A549 (cell line): ENCODE measurements around the gene CWF19L2.

ENCODE experiments used
- CEBPB ChIP-seq, 2 experiments: fragments of >200 bp in 1 of 2; sonication (Bioruptor Twin) in 1 of 2; formaldehyde crosslinking in 1 of 2; IDR thresholded peaks; 2 replicates each; pipeline ENCODE4 v1.6.1; 2012 to 2016
- CHD4 ChIP-seq: fragments of 200-600 bp; sonication (generic); IDR thresholded peaks from 2 replicates; pipeline ENCODE4 v1.6.1; 2016; ENCODE audit warnings: antibody characterized with exemption, mild to moderate bottlenecking, borderline replicate concordance
- EP300 ChIP-seq, 2 experiments: fragments of >200 bp; sonication (Bioruptor Twin); formaldehyde crosslinking; IDR thresholded peaks; 2 replicates in 1 of 2; 3 replicates in 1 of 2; pipeline ENCODE4 v1.6.1; 2016 to 2017
- ESRRA ChIP-seq: fragments of 150-350 bp; IDR thresholded peaks from 2 replicates; pipeline ENCODE4 v1.6.1; 2014; ENCODE audit warnings: mild to moderate bottlenecking, low read length, borderline replicate concordance
- JUN ChIP-seq, 2 experiments: fragments of >200 bp; sonication (Bioruptor Twin); formaldehyde crosslinking; IDR thresholded peaks; 2 replicates in 1 of 2; 3 replicates in 1 of 2; pipeline ENCODE4 v1.6.1; 2016 to 2017
- JUNB ChIP-seq: fragments of >200 bp; sonication (Bioruptor Twin); formaldehyde crosslinking; IDR thresholded peaks from 2 replicates; pipeline ENCODE4 v1.6.1; 2016
- KDM1A ChIP-seq: fragments of 200-600 bp; sonication (generic); IDR thresholded peaks from 2 replicates; pipeline ENCODE4 v1.6.1; 2016; ENCODE audit warnings: low read depth, mild to moderate bottlenecking
- KDM5A ChIP-seq: fragments of 200-600 bp; sonication (generic); IDR thresholded peaks from 2 replicates; pipeline ENCODE4 v1.6.1; 2016; ENCODE audit warnings: antibody characterized with exemption, mild to moderate bottlenecking
- MAFK ChIP-seq: fragments of 450-650 bp; IDR thresholded peaks from 2 replicates; pipeline ENCODE4 v1.6.1; 2014; ENCODE audit not compliant: partially characterized antibody
- RAD21 ChIP-seq, 2 experiments: fragments of >200 bp in 1 of 2; sonication (Bioruptor Twin) in 1 of 2; formaldehyde crosslinking in 1 of 2; IDR thresholded peaks in 1 of 2; conservative IDR thresholded peaks in 1 of 2; 2 replicates in 1 of 2; 3 replicates in 1 of 2; pipeline ENCODE4 v1.6.1; 2012 to 2018; ENCODE audit warnings: inconsistent platforms in 1 of 2
- SMC3 ChIP-seq: fragments of >200 bp; sonication (Bioruptor Twin); formaldehyde crosslinking; IDR thresholded peaks from 3 replicates; pipeline ENCODE4 v1.6.1; 2018; ENCODE audit warnings: inconsistent platforms
- TF ChIP-seq, protein P1 (sequence below): fragments of >200 bp; sonication (Bioruptor Twin); formaldehyde crosslinking; IDR thresholded peaks from 3 replicates; pipeline ENCODE4 v1.5.1; 2016
- TF ChIP-seq, protein P2 (sequence below): IDR thresholded peaks from 2 replicates; pipeline ENCODE4 v1.6.1; 2012
- TF ChIP-seq, protein P3 (sequence below): fragments of 200-600 bp; sonication (generic); IDR thresholded peaks from 2 replicates; pipeline ENCODE4 v1.6.1; 2016; ENCODE audit warnings: antibody characterized with exemption, mild to moderate bottlenecking, moderate library complexity

DNA sequence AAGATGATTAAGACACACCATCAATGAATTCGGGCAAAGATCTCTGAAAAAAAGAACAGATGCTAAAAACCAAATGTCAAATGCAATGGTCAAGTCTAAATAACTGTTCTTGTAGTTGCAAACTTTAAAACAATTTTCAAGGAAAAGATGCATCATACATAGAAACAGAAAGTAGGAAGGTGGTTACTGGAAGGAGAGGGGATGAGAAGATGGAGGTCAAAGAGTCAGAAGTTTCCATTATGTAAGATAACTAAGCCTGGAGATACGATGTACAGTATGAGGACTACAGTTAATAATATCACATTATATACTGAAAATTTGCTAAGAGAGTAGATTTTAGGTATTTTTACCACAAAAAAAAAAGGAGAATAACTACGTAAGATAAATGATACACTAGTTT lies 27.1 kb downstream of the CWF19L2 start:
- TF ChIP-seq, protein P1, sequence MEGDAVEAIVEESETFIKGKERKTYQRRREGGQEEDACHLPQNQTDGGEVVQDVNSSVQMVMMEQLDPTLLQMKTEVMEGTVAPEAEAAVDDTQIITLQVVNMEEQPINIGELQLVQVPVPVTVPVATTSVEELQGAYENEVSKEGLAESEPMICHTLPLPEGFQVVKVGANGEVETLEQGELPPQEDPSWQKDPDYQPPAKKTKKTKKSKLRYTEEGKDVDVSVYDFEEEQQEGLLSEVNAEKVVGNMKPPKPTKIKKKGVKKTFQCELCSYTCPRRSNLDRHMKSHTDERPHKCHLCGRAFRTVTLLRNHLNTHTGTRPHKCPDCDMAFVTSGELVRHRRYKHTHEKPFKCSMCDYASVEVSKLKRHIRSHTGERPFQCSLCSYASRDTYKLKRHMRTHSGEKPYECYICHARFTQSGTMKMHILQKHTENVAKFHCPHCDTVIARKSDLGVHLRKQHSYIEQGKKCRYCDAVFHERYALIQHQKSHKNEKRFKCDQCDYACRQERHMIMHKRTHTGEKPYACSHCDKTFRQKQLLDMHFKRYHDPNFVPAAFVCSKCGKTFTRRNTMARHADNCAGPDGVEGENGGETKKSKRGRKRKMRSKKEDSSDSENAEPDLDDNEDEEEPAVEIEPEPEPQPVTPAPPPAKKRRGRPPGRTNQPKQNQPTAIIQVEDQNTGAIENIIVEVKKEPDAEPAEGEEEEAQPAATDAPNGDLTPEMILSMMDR = no peak
- no peak for TF ChIP-seq EP300 (IDR thresholded peaks at IDR 0.05)
- TF ChIP-seq ESRRA = no peak
- TF ChIP-seq JUNB = no peak
- TF ChIP-seq, protein P2, sequence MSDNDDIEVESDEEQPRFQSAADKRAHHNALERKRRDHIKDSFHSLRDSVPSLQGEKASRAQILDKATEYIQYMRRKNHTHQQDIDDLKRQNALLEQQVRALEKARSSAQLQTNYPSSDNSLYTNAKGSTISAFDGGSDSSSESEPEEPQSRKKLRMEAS = no peak
- TF ChIP-seq SMC3 = no peak
- TF ChIP-seq, protein P3, sequence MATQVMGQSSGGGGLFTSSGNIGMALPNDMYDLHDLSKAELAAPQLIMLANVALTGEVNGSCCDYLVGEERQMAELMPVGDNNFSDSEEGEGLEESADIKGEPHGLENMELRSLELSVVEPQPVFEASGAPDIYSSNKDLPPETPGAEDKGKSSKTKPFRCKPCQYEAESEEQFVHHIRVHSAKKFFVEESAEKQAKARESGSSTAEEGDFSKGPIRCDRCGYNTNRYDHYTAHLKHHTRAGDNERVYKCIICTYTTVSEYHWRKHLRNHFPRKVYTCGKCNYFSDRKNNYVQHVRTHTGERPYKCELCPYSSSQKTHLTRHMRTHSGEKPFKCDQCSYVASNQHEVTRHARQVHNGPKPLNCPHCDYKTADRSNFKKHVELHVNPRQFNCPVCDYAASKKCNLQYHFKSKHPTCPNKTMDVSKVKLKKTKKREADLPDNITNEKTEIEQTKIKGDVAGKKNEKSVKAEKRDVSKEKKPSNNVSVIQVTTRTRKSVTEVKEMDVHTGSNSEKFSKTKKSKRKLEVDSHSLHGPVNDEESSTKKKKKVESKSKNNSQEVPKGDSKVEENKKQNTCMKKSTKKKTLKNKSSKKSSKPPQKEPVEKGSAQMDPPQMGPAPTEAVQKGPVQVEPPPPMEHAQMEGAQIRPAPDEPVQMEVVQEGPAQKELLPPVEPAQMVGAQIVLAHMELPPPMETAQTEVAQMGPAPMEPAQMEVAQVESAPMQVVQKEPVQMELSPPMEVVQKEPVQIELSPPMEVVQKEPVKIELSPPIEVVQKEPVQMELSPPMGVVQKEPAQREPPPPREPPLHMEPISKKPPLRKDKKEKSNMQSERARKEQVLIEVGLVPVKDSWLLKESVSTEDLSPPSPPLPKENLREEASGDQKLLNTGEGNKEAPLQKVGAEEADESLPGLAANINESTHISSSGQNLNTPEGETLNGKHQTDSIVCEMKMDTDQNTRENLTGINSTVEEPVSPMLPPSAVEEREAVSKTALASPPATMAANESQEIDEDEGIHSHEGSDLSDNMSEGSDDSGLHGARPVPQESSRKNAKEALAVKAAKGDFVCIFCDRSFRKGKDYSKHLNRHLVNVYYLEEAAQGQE = no peak
- no peak for TF ChIP-seq CHD4
- TF ChIP-seq RAD21 (conservative IDR thresholded peaks at IDR 0.05 in 1 of 2, IDR thresholded peaks at IDR 0.05 in 1 of 2) = no peak
- no peak for TF ChIP-seq KDM1A
- TF ChIP-seq CEBPB (IDR thresholded peaks at IDR 0.05) = no peak
- TF ChIP-seq MAFK = no peak
- no peak for TF ChIP-seq KDM5A
- no peak for TF ChIP-seq JUN (IDR thresholded peaks at IDR 0.05)
